NT2/D1 (cell line): ENCODE measurements around the gene CST3.
"Not testable (repeated sequence)": the region's sequence is repeated elsewhere in the genome, so short reads cannot be mapped to it uniquely, and the experiment has no call there.

Experiments used
- YY1 ChIP-seq: IDR thresholded peaks from 2 replicates; pipeline ENCODE4 v1.6.1; 2011; ENCODE audit not compliant: insufficient read length, insufficient read depth
- ZNF274 ChIP-seq: IDR thresholded peaks from 2 replicates; pipeline ENCODE4 v1.6.1; 2011; ENCODE audit warnings: mild to moderate bottlenecking, low read depth, low read length

- not testable (repeated sequence) for TF ChIP-seq ZNF274, YY1
Observed at GRCh38 chr20:23664046-23664445, 26.3 kb upstream of the CST3 start.
